Fibroblast of lung (primary cell): ENCODE results near the gene TRPT1. TPM values are rescaled to one million over a fixed set of nuclear protein-coding genes. Genes with fewer than 3 reads are reported as not detected.

Source experiments
- DNase-seq, 2 donors: peaks; one replicate each; pipeline versions ENCODE4 v3.0.0 to v3.0.0-alpha.2; 2010; ENCODE audit warnings: low read depth in 2 of 2
- H2AFZ ChIP-seq: 2 replicates; pipeline ENCODE4 v1.5.1; 2012; ENCODE audit warnings: low read length, control low read depth, inconsistent platforms
- H3K27ac ChIP-seq: 2 replicates; pipeline ENCODE4 v1.5.1; 2011; ENCODE audit warnings: low read length, control low read depth; ENCODE audit not compliant: insufficient read depth
- H3K27me3 ChIP-seq: 2 replicates; pipeline ENCODE4 v1.5.1; 2011; ENCODE audit warnings: mild to moderate bottlenecking, low read length; ENCODE audit not compliant: control insufficient read depth, insufficient read depth
- H3K36me3 ChIP-seq: 2 replicates; pipeline ENCODE4 v1.5.1; 2011; ENCODE audit warnings: low read length; ENCODE audit not compliant: control insufficient read depth, insufficient read depth
- H3K4me1 ChIP-seq: 2 replicates; pipeline ENCODE4 v1.5.1; 2011; ENCODE audit warnings: low read length; ENCODE audit not compliant: control insufficient read depth, insufficient read depth; ENCODE audit errors: extremely low read depth
- H3K4me2 ChIP-seq: 2 replicates; pipeline ENCODE4 v1.5.1; 2011; ENCODE audit warnings: low read length, control low read depth; ENCODE audit not compliant: insufficient read depth; ENCODE audit errors: extremely low read depth
- H3K4me3 ChIP-seq, 4 experiments: fragments of 200-600 bp in 1 of 4; sonication (generic) in 1 of 4; replicated peaks in 1 of 4; 2 replicates each; pipeline ENCODE4 v1.5.1; 2011 to 2016; ENCODE audit warnings: low read length in 4 of 4, low read depth in 3 of 4, mild to moderate bottlenecking in 3 of 4, control low read depth in 2 of 4, inconsistent platforms in 1 of 4, mixed read lengths in 1 of 4; ENCODE audit not compliant: insufficient read depth in 1 of 4; ENCODE audit errors: control extremely low read depth in 1 of 4
- H3K79me2 ChIP-seq: 2 replicates; pipeline ENCODE4 v1.5.1; 2012; ENCODE audit warnings: mild to moderate bottlenecking, low read length, inconsistent platforms; ENCODE audit not compliant: control insufficient read depth, insufficient read depth
- H3K9ac ChIP-seq: 2 replicates; pipeline ENCODE4 v1.5.1; 2011; ENCODE audit warnings: mild to moderate bottlenecking, low read length, control low read depth; ENCODE audit not compliant: insufficient read depth
- H3K9me3 ChIP-seq: 2 replicates; pipeline ENCODE4 v1.5.1; 2012; ENCODE audit warnings: low read depth, low read length; ENCODE audit not compliant: control insufficient read depth, insufficient read depth
- H4K20me1 ChIP-seq: 2 replicates; pipeline ENCODE4 v1.5.1; 2011; ENCODE audit warnings: low read length; ENCODE audit not compliant: control insufficient read depth, insufficient read depth; ENCODE audit errors: extremely low read depth
- EZH2 ChIP-seq: IDR thresholded peaks from 2 replicates; pipeline ENCODE4 v1.5.1; 2012; ENCODE audit warnings: low read length, control low read depth, mild to moderate bottlenecking; ENCODE audit errors: missing control alignments
- polyA plus RNA-seq, 2 donors: library from polyadenylated mRNA; depleted of rRNA in 1 of 2; stranded (reverse) in 1 of 2; unstranded in 1 of 2; fragments of >200 nt; gene quantifications; 2 replicates each; pipeline ENCODE4 v1.2.1, GENCODE V29; 2011 to 2012; ENCODE audit warnings: missing spikeins in 1 of 2
- total RNA-seq: library from RNA; depleted of rRNA; stranded (reverse); fragments of >200 nt; gene quantifications from 2 replicates; pipeline ENCODE4 v1.2.1, GENCODE V29; 2014
- TF ChIP-seq, protein P1 (sequence below), 2 donors: IDR thresholded peaks in 1 of 2; conservative IDR thresholded peaks in 1 of 2; 1 replicate in 1 of 2; 2 replicates in 1 of 2; pipeline ENCODE4 v1.5.1; 2011 to 2012; ENCODE audit warnings: low read length in 2 of 2, control low read depth in 1 of 2, inconsistent platforms in 1 of 2, low read depth in 1 of 2, mild to moderate bottlenecking in 1 of 2

TRPT1 gene
- total and polyA plus RNA-seq, 2 donors (not counting 1 experiment from before 2014, with no cell fraction given): 20.5 to 41.5 TPM

- no peaks in the 10 kb centered on the region for H3K27me3 ChIP-seq
- no peak overlapping the region for H2AFZ ChIP-seq
- peaks cover 4% of the 10 kb centered on the region for H3K36me3 ChIP-seq
- no peak overlapping the region for H3K9ac ChIP-seq
- H3K79me2 ChIP-seq: peaks cover 38% of the 10 kb centered on the region
- H4K20me1 ChIP-seq: no peaks in the 10 kb centered on the region
- peaks cover 23% of the 10 kb centered on the region for H3K4me1 ChIP-seq
- TF ChIP-seq, protein P1, sequence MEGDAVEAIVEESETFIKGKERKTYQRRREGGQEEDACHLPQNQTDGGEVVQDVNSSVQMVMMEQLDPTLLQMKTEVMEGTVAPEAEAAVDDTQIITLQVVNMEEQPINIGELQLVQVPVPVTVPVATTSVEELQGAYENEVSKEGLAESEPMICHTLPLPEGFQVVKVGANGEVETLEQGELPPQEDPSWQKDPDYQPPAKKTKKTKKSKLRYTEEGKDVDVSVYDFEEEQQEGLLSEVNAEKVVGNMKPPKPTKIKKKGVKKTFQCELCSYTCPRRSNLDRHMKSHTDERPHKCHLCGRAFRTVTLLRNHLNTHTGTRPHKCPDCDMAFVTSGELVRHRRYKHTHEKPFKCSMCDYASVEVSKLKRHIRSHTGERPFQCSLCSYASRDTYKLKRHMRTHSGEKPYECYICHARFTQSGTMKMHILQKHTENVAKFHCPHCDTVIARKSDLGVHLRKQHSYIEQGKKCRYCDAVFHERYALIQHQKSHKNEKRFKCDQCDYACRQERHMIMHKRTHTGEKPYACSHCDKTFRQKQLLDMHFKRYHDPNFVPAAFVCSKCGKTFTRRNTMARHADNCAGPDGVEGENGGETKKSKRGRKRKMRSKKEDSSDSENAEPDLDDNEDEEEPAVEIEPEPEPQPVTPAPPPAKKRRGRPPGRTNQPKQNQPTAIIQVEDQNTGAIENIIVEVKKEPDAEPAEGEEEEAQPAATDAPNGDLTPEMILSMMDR (conservative IDR thresholded peaks at IDR 0.05 in 1 of 2, IDR thresholded peaks at IDR 0.05 in 1 of 2; ENCODE audit: low read depth in 1 of 2, low read length in 2 of 2): no peak
- no peak for TF ChIP-seq EZH2
- H3K4me2 ChIP-seq: no peak overlapping the region
- no peak for DNase-seq
- peak overlapping the region in 1 of 4 experiments; percentile 25 for H3K4me3 ChIP-seq
- H3K27ac ChIP-seq: peak overlapping the region; percentile 8
- H3K9me3 ChIP-seq: no peaks in the 10 kb centered on the region
Measured at GRCh38 chr11:64244107-64244506, 18.1 kb upstream of the TRPT1 start.

GRCh38 chr11:64243236-64243854, 17.4 kb upstream of the TRPT1 start:
- H3K27ac ChIP-seq: no peak overlapping the region
- no peak for DNase-seq
- H3K4me2 ChIP-seq: no peak overlapping the region
- H2AFZ ChIP-seq: no peak overlapping the region
- H3K9me3 ChIP-seq: no peaks in the 10 kb centered on the region
- peaks cover 38% of the 10 kb centered on the region for H3K79me2 ChIP-seq
- H3K9ac ChIP-seq: no peak overlapping the region
- H3K4me3 ChIP-seq: peak overlapping the region in 1 of 4 experiments; percentile 92
- no peaks in the 10 kb centered on the region for H3K27me3 ChIP-seq
- H4K20me1 ChIP-seq: no peaks in the 10 kb centered on the region
- peaks cover 7% of the 10 kb centered on the region for H3K36me3 ChIP-seq
- TF ChIP-seq, protein P1 (conservative IDR thresholded peaks at IDR 0.05 in 1 of 2, IDR thresholded peaks at IDR 0.05 in 1 of 2; ENCODE audit: low read depth in 1 of 2, low read length in 2 of 2): no peak
- TF ChIP-seq EZH2: no peak
- H3K4me1 ChIP-seq: peaks cover 23% of the 10 kb centered on the region

GRCh38 chr11:64241491-64242374, 15.7 kb upstream of the TRPT1 start:
- H3K79me2 ChIP-seq: peaks cover 38% of the 10 kb centered on the region
- peak overlapping the region; percentile 81 for H3K4me2 ChIP-seq
- no peaks in the 10 kb centered on the region for H3K27me3 ChIP-seq
- H3K4me3 ChIP-seq: peak overlapping the region; percentile 68 to 92 (median 84)
- H3K36me3 ChIP-seq: peaks cover 15% of the 10 kb centered on the region
- DNase-seq: peak in 1 of 2 donors; percentile 48
- TF ChIP-seq, protein P1 (conservative IDR thresholded peaks at IDR 0.05 in 1 of 2, IDR thresholded peaks at IDR 0.05 in 1 of 2; ENCODE audit: low read depth in 1 of 2, low read length in 2 of 2): no peak
- no peak for TF ChIP-seq EZH2
- no peaks in the 10 kb centered on the region for H3K9me3 ChIP-seq
- H3K9ac ChIP-seq: peak overlapping the region; percentile 78
- no peaks in the 10 kb centered on the region for H4K20me1 ChIP-seq
- H2AFZ ChIP-seq: no peak overlapping the region
- H3K27ac ChIP-seq: peak overlapping the region; percentile 78
- H3K4me1 ChIP-seq: peaks cover 20% of the 10 kb centered on the region
